DOHH2 (cell line): Measurements from ENCODE around the gene ZBTB44.

ENCODE experiments used
- H3F3A ChIP-seq: fragments of 200-600 bp; sonication (generic), shearing (Covaris generic); 2 replicates; pipeline ENCODE4 v1.6.0; 2016; ENCODE audit warnings: antibody characterized with exemption, mild to moderate bottlenecking; ENCODE audit not compliant: control insufficient read depth, insufficient read depth
- H3K27ac ChIP-seq: fragments of 200-600 bp; sonication (generic); 2 replicates; pipeline ENCODE4 v1.5.1; 2014; ENCODE audit warnings: low read depth, mild to moderate bottlenecking, low read length, moderate library complexity
- H3K27me3 ChIP-seq: fragments of 200-600 bp; sonication (generic); 2 replicates; pipeline ENCODE4 v1.6.1; 2014; ENCODE audit warnings: mild to moderate bottlenecking, low read length, mixed read lengths; ENCODE audit not compliant: control insufficient read depth
- H3K36me3 ChIP-seq: fragments of 200-600 bp; sonication (generic); 2 replicates; pipeline ENCODE4 v1.6.1; 2014; ENCODE audit warnings: mild to moderate bottlenecking, low read length, moderate library complexity, mixed read lengths; ENCODE audit not compliant: control insufficient read depth
- H3K4me1 ChIP-seq: fragments of 200-600 bp; sonication (generic); 2 replicates; pipeline ENCODE4 v1.6.1; 2014; ENCODE audit warnings: mild to moderate bottlenecking, low read length, mixed read lengths; ENCODE audit not compliant: control insufficient read depth
- H3K4me2 ChIP-seq: fragments of 200-600 bp; sonication (generic); 2 replicates; pipeline ENCODE4 v1.6.0; 2014; ENCODE audit warnings: mild to moderate bottlenecking, low read length, moderate library complexity
- H3K4me3 ChIP-seq: fragments of 200-600 bp; sonication (generic); 2 replicates; pipeline ENCODE4 v1.5.1; 2014; ENCODE audit warnings: mild to moderate bottlenecking, low read length, mixed read lengths
- H3K79me2 ChIP-seq: fragments of 200-600 bp; sonication (generic); 2 replicates; pipeline ENCODE4 v1.6.1; 2014; ENCODE audit warnings: mild to moderate bottlenecking, low read length, mixed read lengths; ENCODE audit not compliant: control insufficient read depth
- H3K9me2 ChIP-seq: fragments of 200-600 bp; sonication (generic); replicated peaks from 2 replicates; pipeline ENCODE4 v1.6.1; 2014; ENCODE audit warnings: mild to moderate bottlenecking, low read length, mixed read lengths; ENCODE audit not compliant: control insufficient read depth
- H3K9me3 ChIP-seq: fragments of 200-600 bp; sonication (generic); 2 replicates; pipeline ENCODE4 v1.6.1; 2014; ENCODE audit warnings: antibody characterized with exemption, low read length, mixed read lengths; ENCODE audit not compliant: control insufficient read depth, insufficient read depth
- H4K20me1 ChIP-seq: fragments of 200-600 bp; sonication (generic); 2 replicates; pipeline ENCODE4 v1.6.0; 2014; ENCODE audit warnings: low read depth, mild to moderate bottlenecking, antibody characterized with exemption, low read length, moderate library complexity; ENCODE audit not compliant: control insufficient read depth, insufficient read depth
- EZH2phosphoT487 ChIP-seq: fragments of 200-600 bp; sonication (generic); IDR thresholded peaks from 2 replicates; pipeline ENCODE4 v1.6.1; 2017; ENCODE audit warnings: borderline replicate concordance, mild to moderate bottlenecking, antibody characterized with exemption, low read length, moderate library complexity, mixed read lengths
- TF ChIP-seq, protein P1 (sequence below): fragments of 200-600 bp; sonication (generic); IDR thresholded peaks from one replicate; pipeline ENCODE4 v1.5.1; 2014; ENCODE audit warnings: antibody characterized with exemption, mild to moderate bottlenecking, low read depth, low read length; ENCODE audit not compliant: poor library complexity, severe bottlenecking

The ZBTB44 gene

DNA sequence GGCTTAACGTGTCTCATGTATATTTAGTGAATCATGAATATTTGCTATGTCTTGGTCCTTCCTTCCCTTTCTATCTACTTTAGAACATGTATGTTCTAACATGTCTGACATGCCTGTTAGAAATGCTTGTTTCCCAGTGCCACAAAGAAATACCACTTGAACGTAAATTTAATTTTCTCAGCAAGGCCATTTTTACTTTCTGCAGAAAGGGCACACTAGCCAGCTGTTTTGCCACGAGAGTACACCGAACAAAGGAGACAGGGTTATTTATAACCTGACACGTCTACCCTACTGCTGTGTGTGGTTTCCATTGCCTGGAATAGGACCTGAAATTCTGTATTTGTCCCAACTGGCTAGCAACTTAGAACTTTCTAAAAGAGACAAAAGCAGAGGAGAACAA, 7.4 kb upstream of the ZBTB44 start:
- no peaks in the 10 kb centered on the region for H3K79me2 ChIP-seq
- H3K9me2 ChIP-seq: no peaks in the 10 kb centered on the region
- H3K27me3 ChIP-seq: no peaks in the 10 kb centered on the region
- H3K27ac ChIP-seq: no peak overlapping the region
- H3K4me3 ChIP-seq: no peak overlapping the region
- H3K9me3 ChIP-seq: peaks cover 13% of the 10 kb centered on the region
- TF ChIP-seq EZH2phosphoT487: no peak
- TF ChIP-seq, protein P1, sequence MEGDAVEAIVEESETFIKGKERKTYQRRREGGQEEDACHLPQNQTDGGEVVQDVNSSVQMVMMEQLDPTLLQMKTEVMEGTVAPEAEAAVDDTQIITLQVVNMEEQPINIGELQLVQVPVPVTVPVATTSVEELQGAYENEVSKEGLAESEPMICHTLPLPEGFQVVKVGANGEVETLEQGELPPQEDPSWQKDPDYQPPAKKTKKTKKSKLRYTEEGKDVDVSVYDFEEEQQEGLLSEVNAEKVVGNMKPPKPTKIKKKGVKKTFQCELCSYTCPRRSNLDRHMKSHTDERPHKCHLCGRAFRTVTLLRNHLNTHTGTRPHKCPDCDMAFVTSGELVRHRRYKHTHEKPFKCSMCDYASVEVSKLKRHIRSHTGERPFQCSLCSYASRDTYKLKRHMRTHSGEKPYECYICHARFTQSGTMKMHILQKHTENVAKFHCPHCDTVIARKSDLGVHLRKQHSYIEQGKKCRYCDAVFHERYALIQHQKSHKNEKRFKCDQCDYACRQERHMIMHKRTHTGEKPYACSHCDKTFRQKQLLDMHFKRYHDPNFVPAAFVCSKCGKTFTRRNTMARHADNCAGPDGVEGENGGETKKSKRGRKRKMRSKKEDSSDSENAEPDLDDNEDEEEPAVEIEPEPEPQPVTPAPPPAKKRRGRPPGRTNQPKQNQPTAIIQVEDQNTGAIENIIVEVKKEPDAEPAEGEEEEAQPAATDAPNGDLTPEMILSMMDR: no peak
- H3K4me1 ChIP-seq: no peaks in the 10 kb centered on the region
- no peaks in the 10 kb centered on the region for H4K20me1 ChIP-seq
- H3K4me2 ChIP-seq: no peak overlapping the region
- H3F3A ChIP-seq: no peaks in the 10 kb centered on the region
- no peaks in the 10 kb centered on the region for H3K36me3 ChIP-seq

DNA sequence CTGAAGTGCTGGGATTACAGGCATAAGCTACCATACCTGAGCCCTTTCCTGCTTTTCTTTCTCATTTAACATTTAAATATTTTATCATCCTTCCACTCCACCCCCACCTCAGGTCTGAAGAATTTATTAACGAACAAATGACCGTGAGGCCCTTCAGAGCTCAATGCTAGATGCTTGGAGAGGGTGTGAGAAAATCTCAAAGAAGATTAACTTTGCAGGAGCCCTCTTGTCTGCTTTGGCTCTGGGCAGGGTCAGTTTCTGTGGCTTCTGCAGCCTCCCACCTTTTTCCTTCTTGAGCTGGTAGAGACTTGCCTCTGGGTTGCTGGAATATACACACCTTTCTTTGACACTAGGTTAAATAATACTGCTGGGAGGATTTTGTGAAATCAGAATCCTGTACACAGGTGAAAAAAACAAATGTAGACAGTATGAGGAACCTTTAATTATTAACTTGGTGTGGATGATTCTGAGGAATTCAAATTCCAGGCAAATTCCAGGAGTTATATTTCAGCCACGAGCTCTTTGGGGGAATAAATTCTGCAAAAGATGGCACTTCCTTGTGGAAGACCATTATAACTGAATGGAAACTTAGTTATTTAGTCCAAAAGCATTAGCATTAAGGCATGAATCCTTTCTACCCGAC, 3.4 kb upstream of the ZBTB44 start:
- Histone ChIP-seq H3K27me3 (no peaks in the 10 kb centered on the region), H3K9me3 (peaks cover 13% of the 10 kb centered on the region), H3K4me3 (no peak overlapping the region), H3K9me2 (no peaks in the 10 kb centered on the region), H3K79me2 (peaks cover 10% of the 10 kb centered on the region), H4K20me1 (no peaks in the 10 kb centered on the region), H3F3A (peaks cover 8% of the 10 kb centered on the region), H3K4me1 (peaks cover 13% of the 10 kb centered on the region), H3K4me2 (no peak overlapping the region), H3K36me3 (peaks cover 1% of the 10 kb centered on the region), H3K27ac (no peak overlapping the region)
- TF ChIP-seq EZH2phosphoT487: no peak
- TF ChIP-seq, protein P1: no peak

DNA sequence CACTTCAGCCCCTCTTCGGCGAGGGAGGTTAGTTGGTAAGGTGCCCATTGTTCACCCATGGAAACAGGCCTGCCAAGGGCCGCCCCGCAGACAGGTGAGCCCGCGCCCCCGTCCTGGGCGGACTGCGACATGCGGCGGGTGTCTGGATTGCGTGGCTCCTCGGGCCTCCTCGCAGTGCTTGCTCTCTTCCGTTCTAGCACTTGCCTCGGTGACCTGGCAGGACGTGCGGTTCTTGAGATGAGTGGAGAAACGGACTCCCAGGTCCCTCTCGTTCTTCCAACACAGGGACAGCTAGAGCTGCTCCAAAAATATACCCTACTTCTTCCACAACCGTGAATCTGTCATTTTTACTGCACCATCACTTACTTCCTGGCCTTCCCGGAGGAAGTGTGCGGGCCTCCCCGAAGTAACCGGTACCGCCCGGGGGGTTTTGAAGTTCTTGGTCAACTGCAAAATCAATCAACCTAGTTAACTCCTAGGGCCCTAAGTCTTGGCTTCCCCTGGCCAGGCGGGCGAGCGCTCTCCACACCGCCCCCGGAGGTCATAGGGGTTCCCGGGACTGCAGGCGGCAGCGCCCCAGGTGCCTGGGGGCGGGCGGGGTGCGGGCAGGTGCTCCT, 745 bp upstream of the ZBTB44 start:
- peak overlapping the region; percentile 74 for H3K4me3 ChIP-seq
- peak overlapping the region; percentile 76 for H3K27ac ChIP-seq
- H3K9me3 ChIP-seq: no peaks in the 10 kb centered on the region
- TF ChIP-seq, protein P1: peak; percentile 42
- no peak for TF ChIP-seq EZH2phosphoT487
- H3K4me1 ChIP-seq: peaks cover 39% of the 10 kb centered on the region
- H3K4me2 ChIP-seq: peak overlapping the region; percentile 97
- H3K36me3 ChIP-seq: peaks cover 13% of the 10 kb centered on the region
- H4K20me1 ChIP-seq: 0 out of 2 replicates have a peak, but pooled peaks cover 6% of the 10 kb centered on the region
- H3F3A ChIP-seq: peaks cover 8% of the 10 kb centered on the region
- peaks cover 37% of the 10 kb centered on the region for H3K79me2 ChIP-seq
- H3K9me2 ChIP-seq: no peaks in the 10 kb centered on the region
- H3K27me3 ChIP-seq: no peaks in the 10 kb centered on the region
